ENCODE measurements around the gene TUBE1. TPM values are rescaled to one million over a fixed set of nuclear protein-coding genes. Genes with fewer than 3 reads are reported as not detected.

TUBE1 gene
- total and polyA plus RNA-seq, 10 of the 15 experiments (the other 5 are each of a cell fraction or from before 2014, with no cell fraction given) = 6.3 to 25.2 (median 13.6) TPM

DNA sequence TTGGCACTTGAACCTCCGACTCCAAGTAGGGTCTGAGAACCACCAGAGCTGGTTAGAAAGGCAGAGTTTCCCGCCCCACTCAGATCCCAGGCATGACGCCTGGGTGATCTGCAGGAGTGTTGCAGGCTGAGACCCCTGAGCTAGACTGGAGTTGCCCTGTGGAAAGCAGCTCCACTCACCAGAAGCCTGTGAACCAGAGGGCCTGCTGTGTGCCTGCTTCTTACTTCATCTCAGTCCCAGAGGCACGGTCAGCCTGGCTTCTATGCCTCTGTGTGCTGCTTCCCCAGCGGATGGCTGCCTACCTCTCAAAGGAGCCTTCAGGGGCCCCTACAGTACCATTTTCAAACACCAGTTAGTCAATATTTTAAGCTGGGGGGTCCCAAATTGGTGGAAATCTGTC, 49.0 kb downstream of the TUBE1 start (continued):
- TF ChIP-seq TCF12 (IDR thresholded peaks at IDR 0.05; ENCODE audit: low read depth, low read length) = no peak

DNA sequence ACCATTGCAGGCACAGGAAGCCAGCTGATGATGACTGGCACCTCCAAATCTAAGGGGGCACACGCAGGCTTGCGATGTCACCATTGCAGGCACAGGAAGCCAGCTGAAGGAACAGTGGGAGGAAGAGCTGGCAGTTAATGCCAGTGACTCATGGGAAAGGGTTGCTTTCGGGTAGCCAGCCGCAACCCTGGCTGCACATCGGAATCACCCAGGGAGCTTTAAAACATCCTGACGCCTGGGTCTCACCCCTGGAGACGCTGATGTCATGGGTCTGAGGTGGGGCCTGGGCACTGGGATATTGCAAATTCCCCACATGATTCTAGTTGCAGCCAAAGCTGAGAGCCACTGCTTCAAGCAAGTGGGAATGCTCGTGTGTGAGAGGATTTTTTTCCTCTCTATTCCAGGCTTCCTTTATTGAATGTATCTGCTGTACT, 49.5 kb downstream of the TUBE1 start:
- Histone ChIP-seq H4K20me1 (ENCODE audit: control insufficient read depth, insufficient read depth) (no peaks in the 10 kb centered on the region), H3K27me3 (replicated peaks in 1 of 2; ENCODE audit: control insufficient read depth in 2 of 2, insufficient read depth in 2 of 2, low read length in 1 of 2) (no peaks in the 10 kb centered on the region), H3K4me2 (ENCODE audit: control insufficient read depth, insufficient read depth) (no peak overlapping the region), H3K9me3 (replicated peaks; ENCODE audit: control insufficient read depth, insufficient read depth, low read length) (no peaks in the 10 kb centered on the region), H3K27ac (ENCODE audit: control insufficient read depth, insufficient read depth) (no peak overlapping the region), H3K79me2 (ENCODE audit: control insufficient read depth, insufficient read depth, low read length) (no peaks in the 10 kb centered on the region), H3K36me3 (ENCODE audit: control insufficient read depth in 2 of 2, insufficient read depth in 2 of 2, low read length in 1 of 2) (no peaks in the 10 kb centered on the region), H3K4me3 (no peak overlapping the region), H3K9ac (ENCODE audit: control insufficient read depth, insufficient read depth, low read length) (no peak overlapping the region), H3K4me1 (ENCODE audit: control insufficient read depth, insufficient read depth, low read length) (no peaks in the 10 kb centered on the region), H2AFZ (ENCODE audit: control insufficient read depth, low read depth, low read length) (no peak overlapping the region)
- RAD21 ChIA-PET (ENCODE audit: unreplicated experiment) = no interaction called here
- BruUV-seq (replicated peaks) = no TSS peak
- CTCF ChIA-PET = interaction anchor here (2.2 to 9.4 kb wide), 2 partner anchors 9 to 328 kb away, joined by 7 to 96 read pairs; no protein-coding TSS in a partner anchor
- DNase-seq (ENCODE audit: low read depth, low spot score) = no peak
- intact Hi-C loops (cut with micrococcal nuclease; ENCODE audit: unreplicated experiment) (no loop called here), in situ Hi-C loops (cut with MboI) (no loop called here)
- SMC1A ChIA-PET (ENCODE audit: uncharacterized antibody, unreplicated experiment) = interaction anchor here (0.5 to 6.6 kb wide), 3 partner anchors 18 to 689 kb away, joined by 3 to 53 read pairs (median 3); no protein-coding TSS in a partner anchor
- POLR2A ChIA-PET = no interaction called here
- no peak for FAIRE-seq
- 61% methylated on average over 8 of the region's 8 CpGs for WGBS (ENCODE audit: insufficient coverage, insufficient replicate concordance, low lambda C conversion rate, missing lambda C conversion rate)
- ATAC-seq = no peak
- TF ChIP-seq SUZ12 (IDR thresholded peaks at IDR 0.05; ENCODE audit: unreplicated experiment) (no peak), MTA3 (IDR thresholded peaks at IDR 0.05; ENCODE audit: borderline replicate concordance, low read length) (no peak), TARDBP (IDR thresholded peaks at IDR 0.05; ENCODE audit: borderline replicate concordance) (no peak), RFX5 (IDR thresholded peaks at IDR 0.05; ENCODE audit: low read depth, low read length) (no peak), KLF5 (IDR thresholded peaks at IDR 0.05; ENCODE audit: partially characterized antibody) (no peak), ZBED1 (IDR thresholded peaks at IDR 0.05; ENCODE audit: borderline replicate concordance) (no peak), SIN3A (IDR thresholded peaks at IDR 0.05; ENCODE audit: low read depth, low read length) (no peak), RELA (IDR thresholded peaks at IDR 0.05; ENCODE audit: borderline replicate concordance, partially characterized antibody) (no peak)
- TF ChIP-seq, protein P1, sequence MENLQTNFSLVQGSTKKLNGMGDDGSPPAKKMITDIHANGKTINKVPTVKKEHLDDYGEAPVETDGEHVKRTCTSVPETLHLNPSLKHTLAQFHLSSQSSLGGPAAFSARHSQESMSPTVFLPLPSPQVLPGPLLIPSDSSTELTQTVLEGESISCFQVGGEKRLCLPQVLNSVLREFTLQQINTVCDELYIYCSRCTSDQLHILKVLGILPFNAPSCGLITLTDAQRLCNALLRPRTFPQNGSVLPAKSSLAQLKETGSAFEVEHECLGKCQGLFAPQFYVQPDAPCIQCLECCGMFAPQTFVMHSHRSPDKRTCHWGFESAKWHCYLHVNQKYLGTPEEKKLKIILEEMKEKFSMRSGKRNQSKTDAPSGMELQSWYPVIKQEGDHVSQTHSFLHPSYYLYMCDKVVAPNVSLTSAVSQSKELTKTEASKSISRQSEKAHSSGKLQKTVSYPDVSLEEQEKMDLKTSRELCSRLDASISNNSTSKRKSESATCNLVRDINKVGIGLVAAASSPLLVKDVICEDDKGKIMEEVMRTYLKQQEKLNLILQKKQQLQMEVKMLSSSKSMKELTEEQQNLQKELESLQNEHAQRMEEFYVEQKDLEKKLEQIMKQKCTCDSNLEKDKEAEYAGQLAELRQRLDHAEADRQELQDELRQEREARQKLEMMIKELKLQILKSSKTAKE (IDR thresholded peaks at IDR 0.05; ENCODE audit: low read depth, poor library complexity, severe bottlenecking) = no peak

Data from GM12878 (cell line).